Osteoblast (primary cell): Measurements from ENCODE around the gene MBP. TPM values are rescaled to one million over a fixed set of nuclear protein-coding genes. Genes with fewer than 3 reads are reported as not detected.
"Not testable (repeated sequence)": the region's sequence is repeated elsewhere in the genome, so short reads cannot be mapped to it uniquely, and the experiment has no call there.

Source experiments
- DNase-seq: peaks from one replicate; pipeline ENCODE4 v3.0.0; 2011; ENCODE audit warnings: low spot score, mixed read lengths; ENCODE audit not compliant: insufficient read length; ENCODE audit errors: missing footprints
- H2AFZ ChIP-seq: 2 replicates; pipeline ENCODE4 v1.6.0; 2011; ENCODE audit warnings: mild to moderate bottlenecking, low read length
- H3K27ac ChIP-seq: 2 replicates; pipeline ENCODE4 v1.5.1; 2011; ENCODE audit warnings: mild to moderate bottlenecking, low read depth, low read length, moderate library complexity
- H3K27me3 ChIP-seq: 2 replicates; pipeline ENCODE4 v1.6.0; 2012; ENCODE audit warnings: mild to moderate bottlenecking, control low read depth, inconsistent platforms, low read length, moderate library complexity; ENCODE audit not compliant: insufficient read depth
- H3K36me3 ChIP-seq: 2 replicates; pipeline ENCODE4 v1.5.1; 2011; ENCODE audit warnings: mild to moderate bottlenecking, low read length, control low read depth, moderate library complexity; ENCODE audit not compliant: insufficient read depth
- H3K4me1 ChIP-seq: 2 replicates; pipeline ENCODE4 v1.5.1; 2011; ENCODE audit warnings: mild to moderate bottlenecking, low read length, control low read depth, moderate library complexity; ENCODE audit not compliant: insufficient read depth
- H3K4me2 ChIP-seq: 2 replicates; pipeline ENCODE4 v1.6.0; 2011; ENCODE audit warnings: mild to moderate bottlenecking, low read length; ENCODE audit not compliant: insufficient read depth
- H3K4me3 ChIP-seq: fragments of 200-600 bp; sonication (generic); 3 replicates; pipeline ENCODE4 v1.5.1; 2012; ENCODE audit warnings: mild to moderate bottlenecking, low read length, inconsistent platforms; ENCODE audit not compliant: insufficient read depth
- H3K79me2 ChIP-seq: 2 replicates; pipeline ENCODE4 v1.6.0; 2012; ENCODE audit warnings: mild to moderate bottlenecking, low read length, control low read depth, inconsistent platforms; ENCODE audit not compliant: insufficient read depth
- H3K9me3 ChIP-seq: 2 replicates; pipeline ENCODE4 v1.5.1; 2011; ENCODE audit warnings: low read depth, low read length, control low read depth
- H4K20me1 ChIP-seq: 2 replicates; pipeline ENCODE4 v1.6.0; 2012; ENCODE audit warnings: mild to moderate bottlenecking, low read length, control low read depth; ENCODE audit not compliant: insufficient read depth
- CTCF ChIP-seq: IDR thresholded peaks from 2 replicates; pipeline ENCODE4 v1.5.1; 2011; ENCODE audit warnings: mild to moderate bottlenecking, low read depth, low read length, moderate library complexity; ENCODE audit errors: extremely low read depth
- total RNA-seq: library from RNA; depleted of rRNA; stranded (reverse); fragments of >200 nt; gene quantifications from 2 replicates; pipeline ENCODE4 v1.2.3, GENCODE V29; 2012

Gene MBP
- total RNA-seq, 1 donor = 2.2 TPM

GRCh38 chr18:76992226-76993084, 140.1 kb downstream of the MBP start:
- Histone ChIP-seq H3K36me3 (no peaks in the 10 kb centered on the region), H3K4me1 (no peaks in the 10 kb centered on the region), H3K79me2 (no peaks in the 10 kb centered on the region), H3K4me2 (no peak overlapping the region), H3K27ac (no peak overlapping the region), H3K27me3 (peaks cover 29% of the 10 kb centered on the region), H3K9me3 (no peaks in the 10 kb centered on the region), H2AFZ (no peak overlapping the region), H3K4me3 (no peak overlapping the region), H4K20me1 (no peaks in the 10 kb centered on the region)
- no peak for DNase-seq
- TF ChIP-seq CTCF = no peak

DNA sequence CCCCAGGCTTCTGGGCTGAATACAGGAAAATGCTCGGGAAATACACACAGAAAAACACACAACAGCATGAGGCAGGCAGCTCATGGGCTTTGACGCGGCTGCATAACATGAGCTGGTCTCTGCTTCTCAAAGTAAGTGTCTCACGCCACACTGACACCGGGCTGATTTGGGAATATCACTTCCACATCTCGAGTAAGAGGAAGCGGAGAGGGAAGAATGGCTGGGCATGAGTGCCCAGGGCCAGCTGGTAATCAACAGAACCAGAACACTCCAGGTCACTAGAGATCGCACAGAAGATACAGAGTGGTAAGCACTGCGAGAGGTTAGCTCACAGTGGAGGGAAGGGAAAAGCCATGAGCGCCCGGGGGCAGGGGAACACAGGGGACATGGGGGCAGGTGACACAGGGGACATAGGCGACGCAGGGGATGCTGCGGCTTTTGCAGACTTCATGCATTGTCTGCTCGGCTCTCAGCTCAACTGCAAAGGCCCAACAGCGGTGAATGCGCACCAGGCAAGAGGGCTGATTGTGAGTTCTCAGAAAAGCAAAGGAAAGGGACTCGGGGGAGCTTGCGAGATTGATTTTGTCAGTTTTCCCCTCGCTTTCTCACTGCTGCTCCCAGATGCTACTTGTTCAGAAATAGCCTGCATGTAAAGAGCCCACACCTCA, 141.4 kb downstream of the MBP start:
- TF ChIP-seq CTCF = no peak
- H3K27me3 ChIP-seq = peaks cover 27% of the 10 kb centered on the region
- no peaks in the 10 kb centered on the region for H3K36me3 ChIP-seq
- no peaks in the 10 kb centered on the region for H3K79me2 ChIP-seq
- no peak overlapping the region for H3K4me3 ChIP-seq
- H4K20me1 ChIP-seq = no peaks in the 10 kb centered on the region
- no peak overlapping the region for H3K4me2 ChIP-seq
- no peak for DNase-seq
- no peak overlapping the region for H3K27ac ChIP-seq
- no peak overlapping the region for H2AFZ ChIP-seq
- H3K9me3 ChIP-seq = no peaks in the 10 kb centered on the region
- H3K4me1 ChIP-seq = no peaks in the 10 kb centered on the region

DNA sequence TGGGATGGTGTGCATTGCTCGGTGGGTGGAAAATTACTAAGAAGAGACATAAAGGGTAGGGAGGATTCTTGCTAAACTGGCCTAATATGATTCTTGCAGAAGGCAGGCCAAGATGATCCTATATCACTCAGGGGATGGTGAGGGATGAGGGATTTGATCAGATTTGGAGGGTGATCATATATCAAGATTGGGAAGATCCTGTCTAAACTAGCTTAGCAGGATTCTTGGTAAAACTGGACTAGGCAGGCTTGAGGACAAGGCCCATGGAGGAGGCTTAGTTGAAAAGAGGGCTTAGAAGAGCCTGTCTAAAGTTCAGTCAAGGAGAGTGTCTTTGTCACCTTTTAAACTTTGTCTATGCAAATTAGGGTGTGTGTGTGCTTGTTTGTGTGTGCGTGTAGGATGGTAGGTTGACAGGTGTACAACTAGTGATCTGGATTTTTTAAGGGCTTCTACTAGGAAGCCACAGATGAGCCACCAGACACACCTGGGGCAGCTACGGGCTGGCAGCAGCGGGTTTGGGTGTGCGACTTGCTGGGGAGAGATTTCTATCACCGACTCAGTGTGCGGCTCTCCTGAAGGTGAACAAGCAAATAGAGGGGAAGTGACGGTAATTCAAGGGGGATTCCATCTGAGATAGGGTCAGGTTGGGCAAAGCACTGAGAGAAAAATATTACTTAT, 142.1 kb downstream of the MBP start:
- not testable (repeated sequence) for DNase-seq, H3K4me1 ChIP-seq, H3K9me3 ChIP-seq, H3K4me2 ChIP-seq, H3K4me3 ChIP-seq, H3K27ac ChIP-seq, H4K20me1 ChIP-seq, H3K36me3 ChIP-seq, H3K79me2 ChIP-seq, H2AFZ ChIP-seq
- H3K27me3 ChIP-seq = peaks cover 21% of the 10 kb centered on the region

DNA sequence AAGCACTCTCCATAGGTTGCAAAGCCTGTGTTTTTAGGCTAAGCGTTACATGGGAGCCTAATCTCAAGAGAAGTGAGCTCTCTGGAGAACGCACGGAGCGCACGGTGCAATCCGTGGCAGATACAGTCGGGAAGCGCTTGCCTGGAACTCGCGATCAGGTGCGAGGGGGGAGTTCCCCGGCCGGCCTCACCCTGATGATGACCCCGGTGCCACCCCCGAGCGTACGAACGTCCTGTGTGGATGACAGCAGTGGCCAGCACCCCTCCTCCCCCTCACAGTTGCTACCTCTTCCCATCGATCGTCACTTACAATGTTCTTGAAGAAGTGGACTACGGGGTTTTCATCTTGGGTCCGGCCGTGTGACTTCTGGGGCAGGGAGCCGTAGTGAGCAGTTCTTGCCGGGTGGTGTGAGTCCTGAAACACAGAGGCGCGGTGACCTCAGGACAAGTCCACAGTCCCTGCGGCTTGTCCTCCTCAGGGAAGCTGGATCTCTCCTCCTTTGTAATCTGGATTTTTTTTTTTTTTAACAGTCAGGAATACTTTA, 142.9 kb downstream of the MBP start:
- Histone ChIP-seq H3K4me2 (no peak overlapping the region), H2AFZ (no peak overlapping the region), H3K36me3 (no peaks in the 10 kb centered on the region), H3K4me1 (no peaks in the 10 kb centered on the region), H4K20me1 (no peaks in the 10 kb centered on the region), H3K9me3 (no peaks in the 10 kb centered on the region), H3K27ac (no peak overlapping the region), H3K4me3 (no peak overlapping the region), H3K79me2 (no peaks in the 10 kb centered on the region), H3K27me3 (peaks cover 15% of the 10 kb centered on the region)
- TF ChIP-seq CTCF = no peak
- DNase-seq = no peak
